Urothelium cell line (cell line): ENCODE data around the gene ASTN2.

Experiments
- DNase-seq: peaks from one replicate; pipeline ENCODE4 v3.0.0; 2011; ENCODE audit warnings: low spot score, mixed read lengths
- FAIRE-seq: peaks from 2 replicates; lab custom pipeline; 2011; peaks lifted over from hg19 to GRCh38; lab: Jason Lieb, UNC

Gene ASTN2

GRCh38 chr9:117043159-117043558, 371.7 kb downstream of the ASTN2 start:
- DNase-seq (no peak), FAIRE-seq (no peak)

GRCh38 chr9:117035546-117035945, 379.3 kb downstream of the ASTN2 start:
- no peak for FAIRE-seq

GRCh38 chr9:117034866-117035265, 380.0 kb downstream of the ASTN2 start:
- DNase-seq (peak; percentile 32), FAIRE-seq (no peak)

More at GRCh38 chr9:117035546-117035945, 379.3 kb downstream of the ASTN2 start:
- DNase-seq, result no peak

- DNase-seq (no peak), FAIRE-seq (no peak)
Measured at GRCh38 chr9:117030254-117030768, 384.5 kb downstream of the ASTN2 start.

- peak; percentile 6 for DNase-seq
- no peak for FAIRE-seq
Measured at GRCh38 chr9:117029341-117029740, 385.5 kb downstream of the ASTN2 start.

- FAIRE-seq, result no peak
- DNase-seq, result no peak
Measured at GRCh38 chr9:117028103-117028858, 386.6 kb downstream of the ASTN2 start.

GRCh38 chr9:117021906-117022305, 393.0 kb downstream of the ASTN2 start:
- DNase-seq (no peak), FAIRE-seq (no peak)

- no peak for FAIRE-seq
- DNase-seq, result no peak
Measured at GRCh38 chr9:117018966-117019617, 395.8 kb downstream of the ASTN2 start.

- DNase-seq (no peak), FAIRE-seq (no peak)
Measured at GRCh38 chr9:117017414-117017985, 397.4 kb downstream of the ASTN2 start.

- DNase-seq, result no peak
- no peak for FAIRE-seq
Measured at GRCh38 chr9:117014061-117014460, 400.8 kb downstream of the ASTN2 start.

GRCh38 chr9:117013440-117013995, 401.3 kb downstream of the ASTN2 start:
- no peak for FAIRE-seq
- DNase-seq, result no peak

GRCh38 chr9:117010061-117010460, 404.8 kb downstream of the ASTN2 start:
- FAIRE-seq, result no peak
- no peak for DNase-seq

GRCh38 chr9:117008876-117009275, 406.0 kb downstream of the ASTN2 start:
- FAIRE-seq (no peak), DNase-seq (no peak)

- FAIRE-seq (no peak), DNase-seq (no peak)
Measured at GRCh38 chr9:117008461-117008860, 406.4 kb downstream of the ASTN2 start.

GRCh38 chr9:117002686-117003085, 412.2 kb downstream of the ASTN2 start:
- no peak for FAIRE-seq

GRCh38 chr9:117000834-117001233, 414.0 kb downstream of the ASTN2 start:
- DNase-seq (no peak), FAIRE-seq (no peak)

More at GRCh38 chr9:117002686-117003085, 412.2 kb downstream of the ASTN2 start:
- no peak for DNase-seq

GRCh38 chr9:117000196-117000723, 414.6 kb downstream of the ASTN2 start:
- DNase-seq (no peak), FAIRE-seq (no peak)

- peak; percentile 26 for DNase-seq
- FAIRE-seq, result no peak
Measured at GRCh38 chr9:116998305-116998704, 416.6 kb downstream of the ASTN2 start.

- FAIRE-seq (no peak), DNase-seq (no peak)
Measured at GRCh38 chr9:116992865-116993264, 422.0 kb downstream of the ASTN2 start.

GRCh38 chr9:116991051-116991450, 423.8 kb downstream of the ASTN2 start:
- FAIRE-seq (no peak), DNase-seq (no peak)

GRCh38 chr9:116990592-116990991, 424.3 kb downstream of the ASTN2 start:
- no peak for FAIRE-seq

More at GRCh38 chr9:116990592-116990991, 424.3 kb downstream of the ASTN2 start:
- no peak for DNase-seq
